Hepatocyte (in vitro differentiated cells): ENCODE data around the gene ANKRD55. TPM values are rescaled to one million over a fixed set of nuclear protein-coding genes. Genes with fewer than 3 reads are reported as not detected.
A peak's percentile ranks its signal among the peaks of the same experiment; 100 is the strongest.
"Not testable (repeated sequence)": the region's sequence is repeated elsewhere in the genome, so short reads cannot be mapped to it uniquely, and the experiment has no call there.

ENCODE experiments used
- DNase-seq: peaks from one replicate; pipeline ENCODE4 v3.0.0-alpha.2; 2016; ENCODE audit warnings: low spot score
- H2AFZ ChIP-seq: fragments of 200-600 bp; sonication (generic); 2 replicates; pipeline ENCODE4 v1.6.0; 2016; ENCODE audit warnings: antibody characterized with exemption, mild to moderate bottlenecking
- H3K27ac ChIP-seq: fragments of 200-600 bp; sonication (generic); 2 replicates; pipeline ENCODE4 v1.5.1; 2016; ENCODE audit warnings: mild to moderate bottlenecking
- H3K27me3 ChIP-seq: fragments of 200-600 bp; sonication (generic); 2 replicates; pipeline ENCODE4 v1.6.1; 2016
- H3K36me3 ChIP-seq: fragments of 200-600 bp; sonication (generic); replicated peaks from 2 replicates; pipeline ENCODE4 v1.5.1; 2016; ENCODE audit warnings: low read depth; ENCODE audit not compliant: insufficient read depth
- H3K4me1 ChIP-seq: fragments of 200-600 bp; sonication (generic); 2 replicates; pipeline ENCODE4 v1.5.1; 2016; ENCODE audit warnings: mild to moderate bottlenecking, moderate library complexity; ENCODE audit not compliant: insufficient read depth
- H3K4me2 ChIP-seq: fragments of 200-600 bp; sonication (generic); 2 replicates; pipeline ENCODE4 v1.6.0; 2016
- H3K4me3 ChIP-seq: fragments of 200-600 bp; sonication (generic); 2 replicates; pipeline ENCODE4 v1.5.1; 2016; ENCODE audit warnings: mild to moderate bottlenecking
- H3K79me2 ChIP-seq: fragments of 200-600 bp; sonication (generic); 2 replicates; pipeline ENCODE4 v1.6.0; 2017; ENCODE audit warnings: mild to moderate bottlenecking
- H3K9me2 ChIP-seq: fragments of 200-600 bp; sonication (generic); replicated peaks from 2 replicates; pipeline ENCODE4 v1.6.0; 2017; ENCODE audit warnings: mild to moderate bottlenecking; ENCODE audit not compliant: insufficient read depth
- H3K9me3 ChIP-seq: fragments of 200-600 bp; sonication (generic); 2 replicates; pipeline ENCODE4 v1.5.1; 2016; ENCODE audit warnings: low read depth, mild to moderate bottlenecking
- H4K20me1 ChIP-seq: fragments of 200-600 bp; sonication (generic); 2 replicates; pipeline ENCODE4 v1.6.0; 2016; ENCODE audit warnings: mild to moderate bottlenecking; ENCODE audit not compliant: insufficient read depth, poor library complexity, severe bottlenecking
- EZH2 ChIP-seq: fragments of 200-600 bp; sonication (generic); IDR thresholded peaks from 2 replicates; pipeline ENCODE4 v1.6.1; 2016; ENCODE audit warnings: antibody characterized with exemption, mild to moderate bottlenecking, borderline replicate concordance
- EZH2phosphoT487 ChIP-seq: fragments of 200-600 bp; sonication (generic); IDR thresholded peaks from one replicate; pipeline ENCODE4 v1.6.1; 2018; ENCODE audit warnings: antibody characterized with exemption, mild to moderate bottlenecking, low read depth, moderate library complexity; ENCODE audit not compliant: unreplicated experiment, severe bottlenecking
- WGBS: methylation state at CpG from one replicate; pipeline ENCODE4 v1.1.6; 2016; ENCODE audit warnings: low lambda C conversion rate; ENCODE audit errors: missing lambda C conversion rate; 5-methylcytosine and 5-hydroxymethylcytosine counted together
- polyA plus RNA-seq: library from polyadenylated mRNA; unstranded; fragments of >200 nt; fragmentation: Nextera tagmentation; extraction: Ambion mirVana; gene quantifications from 2 replicates; pipeline ENCODE4 v1.2.1, GENCODE V29; 2016
- total RNA-seq: library from RNA; depleted of rRNA; stranded (reverse); fragments of >200 nt; gene quantifications from 2 replicates; pipeline ENCODE4 v1.2.3, GENCODE V29; 2014
- TF ChIP-seq, protein P1 (sequence below): fragments of 200-600 bp; sonication (generic); IDR thresholded peaks from 2 replicates; pipeline ENCODE4 v1.5.1; 2016; ENCODE audit warnings: antibody characterized with exemption, mild to moderate bottlenecking; ENCODE audit not compliant: poor library complexity

ANKRD55 gene
- total and polyA plus RNA-seq, 2 experiments from 2014 or later: 0.20 to 0.31 TPM

GRCh38 chr5:56088967-56089829 is 143.9 kb downstream of the ANKRD55 start:
- Histone ChIP-seq H3K27ac (peak overlapping the region; percentile 75), H3K4me2 (peak overlapping the region; percentile 3), H3K4me1 (peaks cover 14% of the 10 kb centered on the region), H3K4me3 (no peak overlapping the region), H4K20me1 (no peaks in the 10 kb centered on the region), H3K27me3 (no peaks in the 10 kb centered on the region), H2AFZ (no peak overlapping the region), H3K36me3 (no peaks in the 10 kb centered on the region), H3K79me2 (no peaks in the 10 kb centered on the region), H3K9me3 (no peaks in the 10 kb centered on the region), H3K9me2 (no peaks in the 10 kb centered on the region)
- 57% methylated on average over 5 of the region's 5 CpGs for WGBS
- peak; percentile 61 for DNase-seq
- TF ChIP-seq EZH2 (no peak), EZH2phosphoT487 (no peak)
- TF ChIP-seq, protein P1, sequence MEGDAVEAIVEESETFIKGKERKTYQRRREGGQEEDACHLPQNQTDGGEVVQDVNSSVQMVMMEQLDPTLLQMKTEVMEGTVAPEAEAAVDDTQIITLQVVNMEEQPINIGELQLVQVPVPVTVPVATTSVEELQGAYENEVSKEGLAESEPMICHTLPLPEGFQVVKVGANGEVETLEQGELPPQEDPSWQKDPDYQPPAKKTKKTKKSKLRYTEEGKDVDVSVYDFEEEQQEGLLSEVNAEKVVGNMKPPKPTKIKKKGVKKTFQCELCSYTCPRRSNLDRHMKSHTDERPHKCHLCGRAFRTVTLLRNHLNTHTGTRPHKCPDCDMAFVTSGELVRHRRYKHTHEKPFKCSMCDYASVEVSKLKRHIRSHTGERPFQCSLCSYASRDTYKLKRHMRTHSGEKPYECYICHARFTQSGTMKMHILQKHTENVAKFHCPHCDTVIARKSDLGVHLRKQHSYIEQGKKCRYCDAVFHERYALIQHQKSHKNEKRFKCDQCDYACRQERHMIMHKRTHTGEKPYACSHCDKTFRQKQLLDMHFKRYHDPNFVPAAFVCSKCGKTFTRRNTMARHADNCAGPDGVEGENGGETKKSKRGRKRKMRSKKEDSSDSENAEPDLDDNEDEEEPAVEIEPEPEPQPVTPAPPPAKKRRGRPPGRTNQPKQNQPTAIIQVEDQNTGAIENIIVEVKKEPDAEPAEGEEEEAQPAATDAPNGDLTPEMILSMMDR: no peak

- no peak for TF ChIP-seq EZH2
- no peak for TF ChIP-seq EZH2phosphoT487
- Histone ChIP-seq H3K9me2 (no peaks in the 10 kb centered on the region), H3K4me1 (peaks cover 14% of the 10 kb centered on the region), H3K79me2 (no peaks in the 10 kb centered on the region), H3K4me3 (no peak overlapping the region), H3K36me3 (no peaks in the 10 kb centered on the region), H2AFZ (no peak overlapping the region), H4K20me1 (no peaks in the 10 kb centered on the region), H3K27ac (peak overlapping the region; percentile 75), H3K4me2 (no peak overlapping the region), H3K27me3 (no peaks in the 10 kb centered on the region), H3K9me3 (no peaks in the 10 kb centered on the region)
- WGBS: 83% methylated on average over 4 of the region's 4 CpGs
- DNase-seq: no peak
Measured at GRCh38 chr5:56088431-56088949, 144.6 kb downstream of the ANKRD55 start.

- no peaks in the 10 kb centered on the region for H3K9me2 ChIP-seq
- H3K4me1 ChIP-seq: peaks cover 5% of the 10 kb centered on the region
- H3K9me3 ChIP-seq: no peaks in the 10 kb centered on the region
- no peaks in the 10 kb centered on the region for H3K36me3 ChIP-seq
- H2AFZ ChIP-seq: no peak overlapping the region
- DNase-seq: no peak
- no peaks in the 10 kb centered on the region for H3K27me3 ChIP-seq
- no peak overlapping the region for H3K27ac ChIP-seq
- H4K20me1 ChIP-seq: no peaks in the 10 kb centered on the region
- H3K4me3 ChIP-seq: no peak overlapping the region
- TF ChIP-seq EZH2phosphoT487: no peak
- TF ChIP-seq, protein P1: no peak
- no peak for TF ChIP-seq EZH2
- no peaks in the 10 kb centered on the region for H3K79me2 ChIP-seq
- H3K4me2 ChIP-seq: no peak overlapping the region
- WGBS: 56% methylated on average over 3 of the region's 3 CpGs
Measured at GRCh38 chr5:56085193-56085592, 147.9 kb downstream of the ANKRD55 start.

DNA sequence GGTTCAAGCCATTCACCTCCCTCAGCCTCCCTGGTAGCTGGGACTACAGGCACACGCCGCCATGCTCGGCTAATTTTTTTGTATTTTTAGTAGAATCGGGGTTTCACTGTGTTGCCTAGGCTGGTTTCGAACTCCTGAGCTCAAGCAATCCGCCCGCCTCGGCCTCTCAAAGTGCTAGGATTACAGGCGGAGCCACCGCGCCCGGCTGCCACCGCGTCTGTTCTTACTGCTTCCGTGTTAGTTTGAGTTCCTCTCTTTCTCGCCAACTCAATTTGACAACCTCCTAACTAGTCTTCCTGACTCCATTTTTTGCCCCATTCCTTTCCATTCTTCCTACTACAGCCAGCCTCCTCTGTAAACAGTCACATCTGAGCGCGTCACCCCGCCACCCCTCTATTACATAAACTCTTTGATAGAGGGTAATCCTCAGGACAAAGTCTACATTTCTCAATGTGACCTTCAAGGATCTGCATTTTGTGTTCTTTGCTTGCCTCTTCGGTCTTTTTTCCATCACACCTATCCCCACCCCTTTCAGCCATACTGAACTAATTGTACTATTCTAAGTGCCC is 149.8 kb downstream of the ANKRD55 start:
- DNase-seq: no peak
- Histone ChIP-seq H3K27me3 (no peaks in the 10 kb centered on the region), H3K4me2 (no peak overlapping the region), H3K27ac (no peak overlapping the region), H3K79me2 (no peaks in the 10 kb centered on the region), H2AFZ (no peak overlapping the region), H3K4me1 (no peaks in the 10 kb centered on the region), H3K4me3 (no peak overlapping the region), H3K36me3 (no peaks in the 10 kb centered on the region), H4K20me1 (no peaks in the 10 kb centered on the region), H3K9me2 (no peaks in the 10 kb centered on the region), H3K9me3 (no peaks in the 10 kb centered on the region)
- TF ChIP-seq EZH2phosphoT487: no peak
- TF ChIP-seq EZH2: no peak
- TF ChIP-seq, protein P1: no peak
- WGBS: 98% methylated on average over 20 of the region's 20 CpGs

DNA sequence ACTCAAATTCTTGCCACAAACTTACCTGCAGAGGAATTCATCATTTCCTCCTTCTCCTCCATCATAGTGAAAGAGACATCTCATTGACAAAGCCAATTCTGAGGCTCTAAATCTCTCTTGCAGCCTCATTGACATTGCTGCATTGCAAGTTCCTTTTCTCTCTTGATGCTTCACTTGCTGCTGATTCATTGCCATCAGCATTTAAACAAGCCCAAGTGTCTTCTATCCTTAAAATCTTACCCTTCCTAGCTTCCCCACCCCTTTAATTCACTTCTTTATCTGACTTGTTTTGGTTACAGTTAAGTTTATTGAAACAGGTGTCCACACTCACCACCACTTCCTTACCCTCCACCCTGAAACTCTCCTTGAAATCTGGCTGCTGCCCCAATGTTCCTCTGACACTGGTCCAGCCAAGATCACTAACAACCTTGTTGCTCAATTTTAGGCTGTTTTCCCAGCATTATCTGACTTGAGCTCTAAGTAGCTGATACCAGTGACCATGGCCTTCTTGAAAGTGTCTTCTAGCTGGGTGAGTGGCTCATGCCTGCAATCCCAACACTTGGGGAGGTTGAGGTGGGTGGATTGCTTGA is 152.0 kb downstream of the ANKRD55 start:
- peak overlapping the region; percentile 28 for H3K27ac ChIP-seq
- not testable (repeated sequence) for H3K9me3 ChIP-seq

More for the DNA sequence above, 152.0 kb downstream of the ANKRD55 start:
- H3K4me2 ChIP-seq, H2AFZ ChIP-seq, DNase-seq, H3K79me2 ChIP-seq, H3K9me2 ChIP-seq, H4K20me1 ChIP-seq, H3K36me3 ChIP-seq, H3K27me3 ChIP-seq, H3K4me1 ChIP-seq, H3K4me3 ChIP-seq: not testable (repeated sequence)
